HS-5 (cell line): Measurements from ENCODE around the gene UPP1.
A peak's percentile ranks its signal among the peaks of the same experiment; 100 is the strongest.

ENCODE experiments used
- DNase-seq: peaks from one replicate; pipeline ENCODE4 v3.0.0-alpha.2; 2012; ENCODE audit warnings: low read depth

The UPP1 gene

GRCh38 chr7:48085942-48086341 is 3.1 kb upstream of the UPP1 start:
- no peak for DNase-seq

GRCh38 chr7:48087349-48087748 is 1.7 kb upstream of the UPP1 start:
- no peak for DNase-seq

GRCh38 chr7:48088559-48089045 is 463 bp upstream of the UPP1 start:
- peak; percentile 79 for DNase-seq

- DNase-seq: no peak
Measured at GRCh38 chr7:48090095-48090805, 1.2 kb downstream of the UPP1 start.

- no peak for DNase-seq
Measured at GRCh38 chr7:48091506-48092433, 2.7 kb downstream of the UPP1 start.

GRCh38 chr7:48094861-48095293 is 5.8 kb downstream of the UPP1 start:
- DNase-seq: no peak

GRCh38 chr7:48096273-48096672 is 7.2 kb downstream of the UPP1 start:
- no peak for DNase-seq

- no peak for DNase-seq
Measured at GRCh38 chr7:48097521-48098231, 8.6 kb downstream of the UPP1 start.

GRCh38 chr7:48098846-48099245 is 9.8 kb downstream of the UPP1 start:
- no peak for DNase-seq

- no peak for DNase-seq
Measured at GRCh38 chr7:48099781-48100180, 10.7 kb downstream of the UPP1 start.

- no peak for DNase-seq
Measured at GRCh38 chr7:48101352-48101751, 12.3 kb downstream of the UPP1 start.

- DNase-seq: no peak
Measured at GRCh38 chr7:48101968-48102367, 12.9 kb downstream of the UPP1 start.

GRCh38 chr7:48102530-48102929 is 13.5 kb downstream of the UPP1 start:
- DNase-seq: no peak

GRCh38 chr7:48105045-48105444 is 16.0 kb downstream of the UPP1 start:
- no peak for DNase-seq

GRCh38 chr7:48106906-48107659 is 18.0 kb downstream of the UPP1 start:
- DNase-seq: no peak

GRCh38 chr7:48107926-48108472 is 18.9 kb downstream of the UPP1 start:
- no peak for DNase-seq

GRCh38 chr7:48108959-48109847 is 20.1 kb downstream of the UPP1 start:
- DNase-seq: no peak

GRCh38 chr7:48109848-48110663 is 21.0 kb downstream of the UPP1 start:
- no peak for DNase-seq

- no peak for DNase-seq
Measured at GRCh38 chr7:48110868-48111267, 21.8 kb downstream of the UPP1 start.
